OCI-LY7 (cell line): Measurements from ENCODE around the gene OTOG. TPM values are rescaled to one million over a fixed set of nuclear protein-coding genes. Genes with fewer than 3 reads are reported as not detected.

ENCODE experiments used
- BruUV-seq: library from RNA; stranded (reverse); fragments of 400-500 nt; replicated peaks from 2 replicates; lab custom pipeline; 2021; lab: Mats Ljungman, UMichigan
- CTCF ChIA-PET: fragments of 300-600 bp; sonication (Branson Sonifier 250); formaldehyde crosslinking; loops from one replicate; lab custom pipeline; 2022; ENCODE audit warnings: antibody characterized with exemption; ENCODE audit not compliant: unreplicated experiment; lab: Charles Lee
- POLR2A ChIA-PET: fragments of 300-600 bp; sonication (Branson Sonifier 250); formaldehyde crosslinking; loops from one replicate; lab custom pipeline; 2022; ENCODE audit warnings: antibody characterized with exemption; lab: Charles Lee
- DNase-seq: peaks from one replicate; pipeline ENCODE4 v3.0.0-alpha.2; 2015; ENCODE audit warnings: low spot score
- H2AFZ ChIP-seq: fragments of 200-600 bp; sonication (generic), shearing (Covaris generic); 2 replicates; pipeline ENCODE4 v1.6.1; 2014; ENCODE audit warnings: mild to moderate bottlenecking, antibody characterized with exemption, low read length, moderate library complexity
- H3K27ac ChIP-seq: fragments of 200-600 bp; sonication (generic); 2 replicates; pipeline ENCODE4 v1.5.1; 2014; ENCODE audit warnings: mixed run types, low read depth, mild to moderate bottlenecking, moderate library complexity, low read length, inconsistent platforms; ENCODE audit not compliant: poor library complexity, severe bottlenecking
- H3K36me3 ChIP-seq: fragments of 200-600 bp; sonication (generic); 2 replicates; pipeline ENCODE4 v1.6.1; 2014; ENCODE audit warnings: mild to moderate bottlenecking, antibody characterized with exemption, low read length, moderate library complexity, mixed read lengths; ENCODE audit not compliant: insufficient read depth
- H3K4me1 ChIP-seq: fragments of 200-600 bp; sonication (generic); 2 replicates; pipeline ENCODE4 v1.5.1; 2014; ENCODE audit warnings: mild to moderate bottlenecking, low read length; ENCODE audit not compliant: insufficient read depth, poor library complexity, severe bottlenecking
- H3K4me2 ChIP-seq: fragments of 200-600 bp; sonication (generic); 2 replicates; pipeline ENCODE4 v1.6.1; 2014; ENCODE audit warnings: mild to moderate bottlenecking, low read length
- H3K4me3 ChIP-seq: fragments of 200-600 bp; sonication (generic); 2 replicates; pipeline ENCODE4 v1.5.1; 2014; ENCODE audit warnings: mild to moderate bottlenecking, low read depth, low read length; ENCODE audit not compliant: poor library complexity, severe bottlenecking
- H3K79me2 ChIP-seq: fragments of 200-600 bp; sonication (generic); 2 replicates; pipeline ENCODE4 v1.6.1; 2016; ENCODE audit warnings: low read depth, mild to moderate bottlenecking, low read length, moderate library complexity, mixed read lengths; ENCODE audit not compliant: insufficient read depth
- H3K9me2 ChIP-seq: fragments of 200-600 bp; sonication (generic); 2 replicates; pipeline ENCODE4 v1.6.1; 2016; ENCODE audit warnings: mild to moderate bottlenecking, low read length, mixed read lengths; ENCODE audit not compliant: insufficient read depth
- H3K9me3 ChIP-seq: fragments of 200-600 bp; sonication (generic); 2 replicates; pipeline ENCODE4 v1.6.1; 2014; ENCODE audit warnings: mild to moderate bottlenecking, mixed run types, low read length, mixed read lengths
- H4K20me1 ChIP-seq: fragments of 200-600 bp; sonication (generic); 2 replicates; pipeline ENCODE4 v1.6.1; 2014; ENCODE audit warnings: mild to moderate bottlenecking, antibody characterized with exemption, low read length, moderate library complexity, mixed read lengths; ENCODE audit not compliant: insufficient read depth
- EZH2phosphoT487 ChIP-seq: fragments of 200-600 bp; sonication (generic); IDR thresholded peaks from 2 replicates; pipeline ENCODE4 v1.6.1; 2018; ENCODE audit warnings: low read depth, borderline replicate concordance, mild to moderate bottlenecking, mixed run types, antibody characterized with exemption, low read length, moderate library complexity, mixed read lengths
- intact Hi-C: fragments of 100-400 bp; cut with micrococcal nuclease; formaldehyde crosslinking; loops from one replicate; pipeline ENCODE4 v1.10.0; 2022; ENCODE audit not compliant: unreplicated experiment
- total RNA-seq, 2 experiments: library from RNA; depleted of rRNA in 1 of 2; stranded (reverse); fragments of >200 nt in 1 of 2; shearing (Covaris generic) in 1 of 2; gene quantifications; 2 replicates each; pipeline ENCODE4 v1.2.3, GENCODE V29; 2014 to 2022
- TF ChIP-seq, protein P1 (sequence below): fragments of 200-600 bp; sonication (generic); conservative IDR thresholded peaks from 2 replicates; pipeline ENCODE4 v1.5.1; 2014; ENCODE audit warnings: mild to moderate bottlenecking, antibody characterized with exemption, low read length, moderate library complexity, mixed read lengths

Gene OTOG
- total RNA-seq, 2 experiments from 2014 or later: not detected

DNA sequence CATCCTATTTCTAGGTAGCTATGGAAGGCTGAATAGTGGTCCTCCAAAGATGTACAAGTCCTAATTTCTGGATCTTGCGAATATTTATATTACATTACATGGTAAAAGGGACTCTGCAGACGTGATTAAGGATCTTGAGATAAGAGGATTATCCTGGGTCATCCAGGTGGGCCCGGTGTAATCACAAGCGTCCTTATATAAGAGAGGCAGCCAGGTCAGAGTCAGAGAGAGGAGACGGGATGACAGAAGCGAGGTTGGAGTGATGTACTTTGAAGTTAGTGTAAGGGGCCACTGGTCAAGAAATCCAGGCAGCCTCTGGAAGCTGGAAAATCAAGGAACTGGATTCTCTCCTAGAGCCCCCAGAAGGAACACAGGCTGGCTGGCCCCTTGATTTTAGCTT is 102.2 kb downstream of the OTOG start:
- Histone ChIP-seq H3K4me1 (no peaks in the 10 kb centered on the region), H2AFZ (no peak overlapping the region), H4K20me1 (no peaks in the 10 kb centered on the region), H3K36me3 (no peaks in the 10 kb centered on the region), H3K27ac (no peak overlapping the region), H3K4me3 (no peak overlapping the region), H3K4me2 (no peak overlapping the region), H3K9me3 (no peaks in the 10 kb centered on the region), H3K79me2 (no peaks in the 10 kb centered on the region), H3K9me2 (no peaks in the 10 kb centered on the region)
- no peak for TF ChIP-seq EZH2phosphoT487
- TF ChIP-seq, protein P1, sequence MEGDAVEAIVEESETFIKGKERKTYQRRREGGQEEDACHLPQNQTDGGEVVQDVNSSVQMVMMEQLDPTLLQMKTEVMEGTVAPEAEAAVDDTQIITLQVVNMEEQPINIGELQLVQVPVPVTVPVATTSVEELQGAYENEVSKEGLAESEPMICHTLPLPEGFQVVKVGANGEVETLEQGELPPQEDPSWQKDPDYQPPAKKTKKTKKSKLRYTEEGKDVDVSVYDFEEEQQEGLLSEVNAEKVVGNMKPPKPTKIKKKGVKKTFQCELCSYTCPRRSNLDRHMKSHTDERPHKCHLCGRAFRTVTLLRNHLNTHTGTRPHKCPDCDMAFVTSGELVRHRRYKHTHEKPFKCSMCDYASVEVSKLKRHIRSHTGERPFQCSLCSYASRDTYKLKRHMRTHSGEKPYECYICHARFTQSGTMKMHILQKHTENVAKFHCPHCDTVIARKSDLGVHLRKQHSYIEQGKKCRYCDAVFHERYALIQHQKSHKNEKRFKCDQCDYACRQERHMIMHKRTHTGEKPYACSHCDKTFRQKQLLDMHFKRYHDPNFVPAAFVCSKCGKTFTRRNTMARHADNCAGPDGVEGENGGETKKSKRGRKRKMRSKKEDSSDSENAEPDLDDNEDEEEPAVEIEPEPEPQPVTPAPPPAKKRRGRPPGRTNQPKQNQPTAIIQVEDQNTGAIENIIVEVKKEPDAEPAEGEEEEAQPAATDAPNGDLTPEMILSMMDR: no peak
- DNase-seq: no peak
- intact Hi-C loops: no loop called here
- ChIA-PET CTCF (no interaction called here), POLR2A (no interaction called here)
- no TSS peak for BruUV-seq

DNA sequence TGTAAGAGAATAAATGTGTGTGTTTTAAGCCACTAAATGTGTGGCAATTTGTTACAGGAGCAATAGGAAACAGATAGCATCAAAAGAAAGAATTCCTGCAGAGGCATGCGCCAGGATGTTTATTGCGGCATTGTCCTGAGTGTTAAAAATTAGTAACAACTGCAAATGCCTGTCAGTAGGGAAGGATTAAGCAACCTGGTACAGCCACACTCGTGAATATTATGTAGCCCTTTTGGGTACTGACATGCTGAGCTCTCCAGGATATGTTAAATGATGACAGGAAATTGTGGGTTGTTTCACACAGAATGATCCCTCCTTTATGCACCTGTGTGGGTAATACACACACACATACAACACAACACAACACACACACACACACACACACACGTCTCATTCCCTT is 102.6 kb downstream of the OTOG start:
- no peak overlapping the region for H3K27ac ChIP-seq
- H3K4me1 ChIP-seq: no peaks in the 10 kb centered on the region
- POLR2A ChIA-PET: no interaction called here
- CTCF ChIA-PET: no interaction called here
- H3K9me2 ChIP-seq: no peaks in the 10 kb centered on the region
- H3K36me3 ChIP-seq: no peaks in the 10 kb centered on the region
- H3K9me3 ChIP-seq: no peaks in the 10 kb centered on the region
- no TSS peak for BruUV-seq
- no peaks in the 10 kb centered on the region for H4K20me1 ChIP-seq
- H3K4me3 ChIP-seq: no peak overlapping the region
- H3K79me2 ChIP-seq: no peaks in the 10 kb centered on the region
- no peak for DNase-seq
- no peak overlapping the region for H3K4me2 ChIP-seq
- TF ChIP-seq, protein P1: no peak
- TF ChIP-seq EZH2phosphoT487: no peak
- intact Hi-C loops: no loop called here
- no peak overlapping the region for H2AFZ ChIP-seq

DNA sequence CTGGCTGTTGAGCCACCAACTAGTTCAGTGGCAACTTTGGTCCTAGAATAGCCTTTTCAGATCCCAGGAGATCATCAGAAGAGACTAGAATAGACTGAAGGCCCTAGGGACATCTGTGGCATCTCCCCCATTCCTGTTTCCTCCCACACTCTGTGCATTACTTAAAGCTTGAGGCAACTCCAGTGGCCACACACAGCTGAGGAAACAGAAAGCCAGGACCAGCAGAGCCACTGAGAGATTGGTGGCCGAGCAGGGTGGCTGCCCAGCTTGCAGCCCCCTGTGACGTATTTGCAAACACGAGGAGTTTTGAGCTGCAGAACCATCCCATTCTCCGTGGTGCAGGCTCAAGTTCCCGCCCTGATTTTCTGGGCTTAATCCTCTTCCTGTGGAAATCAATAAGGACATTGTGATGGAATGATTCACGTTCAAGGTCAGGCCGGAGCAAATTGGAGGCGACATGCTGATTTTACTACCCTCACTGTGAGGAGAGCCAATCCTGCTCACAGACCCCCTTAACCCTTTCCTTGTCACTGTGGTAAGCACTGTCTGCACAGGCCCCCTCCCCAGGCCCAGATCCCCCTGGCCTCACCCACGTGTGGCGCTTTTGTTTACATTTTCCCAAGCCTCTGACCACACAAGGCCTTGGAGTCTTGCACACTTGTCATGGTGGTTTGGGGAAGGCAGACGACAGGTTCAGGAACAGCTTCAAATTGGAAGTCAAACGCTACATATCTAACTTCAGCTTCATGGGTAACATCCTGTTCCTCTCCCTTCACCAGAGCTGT is 103.3 kb downstream of the OTOG start:
- H3K36me3 ChIP-seq: no peaks in the 10 kb centered on the region
- intact Hi-C loops: no loop called here
- H4K20me1 ChIP-seq: no peaks in the 10 kb centered on the region
- H3K4me1 ChIP-seq: no peaks in the 10 kb centered on the region
- no peak for TF ChIP-seq EZH2phosphoT487
- TF ChIP-seq, protein P1: no peak
- no TSS peak for BruUV-seq
- H3K9me2 ChIP-seq: no peaks in the 10 kb centered on the region
- no peak overlapping the region for H3K4me2 ChIP-seq
- no peak overlapping the region for H3K27ac ChIP-seq
- no peaks in the 10 kb centered on the region for H3K79me2 ChIP-seq
- H3K4me3 ChIP-seq: no peak overlapping the region
- H2AFZ ChIP-seq: no peak overlapping the region
- POLR2A ChIA-PET: no interaction called here
- H3K9me3 ChIP-seq: no peaks in the 10 kb centered on the region
- CTCF ChIA-PET: no interaction called here
- DNase-seq: no peak
